Stimulated activated CD4-positive, alpha-beta T cell treated with anti-CD3 and anti-CD28 coated beads, TNF-alpha, amount 100 ng/mL, for 48 hours (primary cell): ENCODE data around the gene MR1.

Experiments used
- DNase-seq, 3 donors: peaks; one replicate each; pipeline ENCODE4 v3.0.0-alpha.2; 2020; ENCODE audit warnings: low read depth in 3 of 3

The MR1 gene

DNA sequence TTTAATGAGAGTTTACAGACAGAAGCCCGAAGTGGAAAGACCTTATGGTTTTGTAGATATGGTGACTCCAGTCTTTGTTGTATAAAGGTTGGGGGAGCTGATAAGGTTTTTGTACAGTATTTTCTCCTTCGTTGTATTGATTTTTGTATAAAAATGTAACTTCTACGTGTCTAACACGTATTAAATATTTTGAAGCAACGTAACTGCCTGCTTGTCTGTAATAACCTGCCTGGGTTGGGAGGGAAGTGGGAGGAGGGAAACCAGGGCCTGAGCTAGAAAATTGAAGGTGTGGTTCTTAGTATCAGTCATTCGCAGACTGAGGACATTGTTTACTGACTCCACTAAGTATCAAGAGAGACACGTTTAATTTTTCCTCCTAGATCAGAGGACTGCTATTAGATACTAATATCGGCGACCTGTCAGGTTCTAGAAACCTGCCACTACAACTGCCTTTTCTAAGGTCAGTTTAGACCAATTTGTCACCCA lies 56.9 kb downstream of the MR1 start:
- DNase-seq, result peak in 1 of 3 donors; percentile 37

DNA sequence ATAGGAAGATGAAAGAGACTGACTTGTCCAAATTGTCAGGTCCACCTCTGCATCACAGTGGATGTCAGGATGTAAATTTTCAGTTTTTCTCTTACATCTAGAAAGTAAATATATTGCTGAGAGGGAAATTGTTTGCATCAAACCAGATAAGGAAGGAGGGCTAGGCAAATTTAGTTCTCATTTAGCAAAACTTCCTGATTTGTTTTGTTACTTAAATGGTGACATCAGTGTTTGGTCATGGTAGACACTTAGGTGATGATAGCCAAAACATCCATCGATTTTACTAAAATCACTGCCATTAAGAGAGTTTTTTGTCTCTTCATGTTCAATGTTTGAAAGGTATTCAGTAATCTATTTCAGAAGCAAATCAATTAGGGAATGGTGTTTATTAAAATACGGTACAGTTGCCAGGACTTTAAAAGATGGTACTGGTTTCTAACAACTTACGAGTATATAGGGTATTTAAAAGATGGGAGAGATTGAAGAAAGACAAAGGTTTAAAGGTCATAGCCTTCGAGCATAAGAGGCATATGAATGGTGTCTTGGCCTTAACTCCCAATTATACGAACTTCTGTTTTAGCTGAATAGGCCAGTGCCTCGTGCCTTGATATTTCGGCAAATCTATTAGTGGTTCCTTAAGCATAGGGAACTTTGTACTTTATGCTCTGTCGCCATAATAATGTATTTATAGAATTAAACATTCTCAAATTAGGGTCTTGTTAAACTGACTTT lies 57.7 kb downstream of the MR1 start:
- no peak for DNase-seq

DNA sequence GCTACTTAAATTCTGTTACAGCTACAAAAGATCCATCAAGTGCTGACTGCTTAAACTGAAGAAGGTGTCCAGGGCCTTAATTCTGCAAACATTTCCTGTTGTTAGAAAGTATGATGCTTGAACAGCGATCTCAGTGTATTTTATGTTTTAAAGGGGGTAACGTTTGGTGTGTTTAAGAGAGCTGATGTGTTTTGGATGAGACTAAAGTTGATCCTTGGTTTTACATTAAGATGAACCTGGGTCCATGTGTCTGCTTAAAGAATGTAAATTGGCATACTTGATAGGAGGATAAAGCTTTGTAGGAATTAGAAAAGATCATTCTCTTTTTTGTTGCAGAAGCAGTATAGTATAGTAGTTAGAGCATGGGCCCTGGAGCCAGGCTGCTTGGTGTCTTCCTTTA lies 58.3 kb downstream of the MR1 start:
- no peak for DNase-seq

DNA sequence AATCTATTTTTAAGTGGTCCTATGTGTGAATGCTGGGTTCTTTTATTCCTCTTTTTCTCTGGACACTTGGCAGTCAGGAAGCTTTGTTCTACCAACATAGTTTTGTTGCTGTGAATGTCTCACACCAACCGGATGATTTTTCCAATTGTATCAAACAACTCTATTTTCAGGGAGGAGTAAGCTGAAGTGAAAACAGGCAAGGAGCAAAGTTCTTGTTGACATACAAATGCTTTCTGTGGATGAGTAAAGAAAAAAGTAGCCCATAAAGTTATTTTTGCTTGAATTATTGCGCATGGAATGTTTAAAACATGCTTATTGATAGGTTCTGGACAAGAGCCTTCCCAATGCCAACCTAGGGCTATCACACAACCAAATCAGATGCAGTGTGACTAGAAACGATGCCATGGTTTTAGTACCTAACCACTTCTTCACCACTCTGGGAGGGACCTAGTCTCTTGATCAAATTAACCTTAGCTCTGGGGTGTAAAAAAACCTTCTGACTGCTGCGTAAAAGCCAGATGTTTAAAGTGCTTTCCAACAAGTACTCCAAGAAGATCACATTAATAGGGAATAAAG lies 59.2 kb downstream of the MR1 start:
- DNase-seq, result no peak

DNA sequence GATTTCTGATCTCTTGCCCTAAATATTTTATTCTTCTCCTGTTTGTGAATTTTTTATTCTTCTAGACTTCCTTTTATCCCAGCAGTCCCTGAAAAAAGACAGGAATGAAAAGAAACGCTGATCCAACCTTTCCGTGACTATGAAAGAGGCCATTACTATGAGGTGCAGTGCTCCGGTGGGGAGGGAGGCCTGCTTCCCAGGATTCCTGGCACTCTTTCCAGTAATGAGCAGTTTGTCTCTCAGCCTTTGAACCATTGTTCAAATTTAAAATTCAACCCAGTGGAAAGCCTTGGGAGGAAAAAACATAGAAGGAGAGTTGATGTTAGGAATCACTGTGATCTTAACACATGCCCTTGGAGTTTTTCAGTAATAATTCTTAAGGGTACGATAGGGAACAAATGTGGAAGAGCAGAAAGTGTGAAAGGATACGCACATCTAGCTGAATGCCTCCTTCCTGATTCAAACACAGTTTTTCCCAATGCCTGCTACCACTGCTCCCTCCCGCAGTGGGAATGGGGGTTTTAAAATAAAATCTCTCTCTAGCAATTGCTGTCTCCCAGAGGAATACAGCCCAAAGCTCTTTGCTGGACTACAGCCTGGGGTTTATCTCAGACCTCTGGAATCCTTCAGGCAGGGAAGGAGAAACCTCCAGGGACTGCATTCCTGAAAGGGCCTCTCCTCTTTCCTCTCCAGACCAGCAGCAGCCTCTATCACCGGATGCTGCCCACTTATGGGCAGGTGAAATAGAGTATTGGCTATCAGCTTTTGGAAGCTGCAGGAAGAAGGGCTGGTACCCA lies 60.8 kb downstream of the MR1 start:
- no peak for DNase-seq

DNA sequence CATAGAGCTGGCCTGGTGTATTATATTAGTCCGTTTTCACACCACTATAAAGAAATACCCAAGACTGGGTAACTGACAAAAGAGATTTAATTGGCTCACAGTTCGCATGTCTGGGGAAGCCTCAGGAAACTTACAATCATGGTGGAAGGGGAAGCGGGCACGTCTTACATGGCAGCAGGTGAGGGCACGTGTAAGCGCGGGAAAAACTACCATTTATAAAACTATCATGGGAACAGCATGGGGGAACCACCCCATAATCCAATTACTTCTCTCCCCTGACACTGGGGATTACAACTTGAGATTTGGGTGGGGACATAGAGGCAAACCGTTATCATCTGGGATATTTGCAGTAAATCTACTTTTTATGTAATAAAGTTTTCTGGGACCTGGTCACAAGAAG lies 61.5 kb downstream of the MR1 start:
- DNase-seq, result no peak

DNA sequence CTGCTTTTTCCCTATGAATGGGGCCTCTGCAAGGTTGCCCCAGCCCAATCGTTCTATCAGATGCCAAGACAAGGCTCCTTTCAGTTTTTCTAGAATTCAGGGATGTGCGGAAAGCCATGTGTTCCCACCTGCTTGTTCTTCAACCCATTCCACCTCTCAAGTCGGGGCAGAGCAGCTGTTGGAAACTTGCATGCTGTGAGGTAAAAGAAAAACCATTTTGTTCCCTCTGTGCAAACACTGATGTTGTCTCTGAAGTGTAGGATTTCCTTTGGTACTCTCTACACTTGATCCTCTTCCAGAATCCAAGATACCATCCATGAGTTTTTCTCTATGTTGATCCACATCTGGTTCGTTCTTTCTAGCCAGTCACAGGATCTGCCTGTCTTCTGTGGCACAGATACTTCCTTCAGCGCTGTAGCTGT lies 62.0 kb downstream of the MR1 start:
- no peak for DNase-seq

DNA sequence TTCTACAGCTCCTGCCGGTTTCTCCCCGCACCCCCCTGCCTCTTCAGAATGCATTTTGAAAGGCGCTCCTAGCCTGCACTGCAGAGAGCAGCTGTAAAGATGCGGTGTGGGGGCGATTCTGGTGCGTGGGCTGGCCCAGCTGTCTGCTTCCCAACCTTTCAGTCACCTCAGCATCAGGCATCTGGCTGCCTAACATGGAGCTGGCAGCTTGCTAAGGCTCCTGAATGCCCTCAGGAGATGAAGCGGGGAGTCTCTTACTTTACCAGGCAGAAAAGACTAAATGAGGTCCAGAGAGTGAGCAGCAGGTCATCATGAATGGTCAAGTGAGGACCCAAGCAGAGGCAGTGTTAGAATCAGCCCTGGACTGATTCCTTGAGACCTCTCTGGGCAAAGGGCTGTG lies 63.5 kb downstream of the MR1 start:
- no peak for DNase-seq

DNA sequence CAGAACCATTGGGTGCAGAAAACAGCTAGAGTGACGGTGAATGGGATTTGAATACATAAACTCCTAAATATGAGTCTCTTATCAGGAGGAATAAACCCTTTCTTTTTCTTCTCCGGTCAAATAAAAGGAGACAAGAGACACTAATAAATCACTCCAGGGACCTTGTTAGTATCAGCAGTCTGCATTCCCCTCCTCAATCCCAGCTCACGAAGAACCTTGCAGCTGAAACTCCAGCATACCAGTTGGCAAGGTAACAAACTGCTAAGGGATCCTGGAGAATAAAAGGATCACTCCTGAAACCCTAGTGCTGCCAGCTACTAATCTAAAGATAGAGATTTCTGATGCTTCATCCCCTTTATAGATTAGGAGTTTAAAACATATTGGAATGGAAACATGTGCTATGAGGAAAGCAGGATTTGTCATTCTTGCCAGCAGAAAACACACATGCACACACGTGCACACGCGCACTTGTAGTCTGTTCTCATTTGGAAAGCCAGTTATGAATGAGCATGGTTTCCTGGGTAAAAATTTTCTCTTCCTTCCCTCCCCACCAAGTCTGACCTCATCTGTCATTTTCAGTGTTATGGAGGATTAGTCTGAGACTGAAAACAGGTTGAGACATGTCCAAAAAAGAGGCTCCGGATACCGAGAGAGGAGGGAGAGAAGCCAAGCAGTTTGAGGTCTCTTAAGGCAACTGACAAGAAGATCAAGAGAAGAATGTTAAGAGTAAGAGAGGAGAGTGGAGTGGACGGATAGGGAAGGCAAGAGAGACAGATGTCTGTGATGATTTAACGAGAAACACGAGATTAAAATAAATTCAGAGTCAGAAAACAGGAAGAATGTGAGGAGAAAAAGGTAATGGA lies 65.6 kb downstream of the MR1 start:
- DNase-seq, result peak in 1 of 3 donors; percentile 21

DNA sequence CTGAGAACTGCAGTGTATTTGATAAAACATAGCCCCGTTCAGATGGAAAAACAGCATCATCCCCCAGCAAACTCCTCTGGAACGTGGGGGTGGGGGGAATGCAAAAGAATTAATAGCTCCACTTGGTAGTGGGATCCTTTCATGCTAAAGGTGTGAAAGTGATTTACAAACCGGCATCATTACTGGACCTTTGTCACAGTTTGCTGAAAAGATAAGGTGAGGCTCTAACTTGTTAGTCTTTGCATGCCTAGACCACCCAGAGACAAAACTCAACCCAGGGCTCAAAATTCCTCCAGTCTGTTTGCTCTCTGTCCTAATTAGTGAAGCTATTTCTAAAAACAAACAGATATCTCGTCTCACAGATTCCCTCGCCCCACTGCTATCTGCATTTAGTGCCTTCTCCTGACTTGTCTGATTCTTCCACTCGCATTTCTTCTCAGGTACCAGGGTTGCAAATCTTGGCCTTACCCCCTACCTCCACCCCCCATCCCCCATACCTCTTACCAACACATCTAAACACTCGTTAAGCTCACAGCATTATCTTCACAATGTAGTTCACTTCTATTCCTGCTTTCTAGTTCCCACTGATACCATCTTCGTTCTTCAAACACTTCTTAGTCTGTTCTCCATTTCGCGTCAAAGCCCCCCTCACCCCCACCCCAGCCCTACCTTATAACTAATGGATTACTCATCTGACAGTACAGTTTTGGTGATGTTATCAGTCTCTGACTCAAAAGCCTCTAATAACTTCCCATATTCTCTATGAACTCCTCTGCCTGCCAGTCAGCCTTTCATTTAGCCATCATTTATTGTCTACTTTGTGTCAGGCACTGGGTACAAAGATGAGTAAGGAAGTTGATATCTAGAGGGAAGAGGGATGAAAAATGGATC lies 66.5 kb downstream of the MR1 start:
- DNase-seq, result peak in 1 of 3 donors; percentile 33

DNA sequence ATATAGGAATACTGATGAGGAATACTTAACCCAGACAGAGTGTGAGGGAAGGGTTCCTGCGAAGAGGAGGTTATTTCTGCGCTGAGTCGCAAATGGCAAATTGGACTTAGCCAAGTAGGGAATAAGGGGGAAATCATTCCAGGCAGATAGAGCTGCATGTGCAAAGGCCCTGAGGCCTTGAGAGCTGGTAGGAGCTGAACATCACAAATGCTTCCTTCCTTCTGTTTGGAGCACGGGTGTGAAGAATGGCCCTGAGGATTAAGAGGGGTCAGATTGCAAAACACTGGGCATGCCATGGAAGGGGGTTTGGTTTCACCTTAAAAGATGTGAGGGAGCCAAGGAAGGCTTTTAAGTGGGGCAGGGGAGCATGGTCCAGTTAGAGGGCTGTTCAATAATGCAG lies 67.2 kb downstream of the MR1 start:
- DNase-seq, result no peak

DNA sequence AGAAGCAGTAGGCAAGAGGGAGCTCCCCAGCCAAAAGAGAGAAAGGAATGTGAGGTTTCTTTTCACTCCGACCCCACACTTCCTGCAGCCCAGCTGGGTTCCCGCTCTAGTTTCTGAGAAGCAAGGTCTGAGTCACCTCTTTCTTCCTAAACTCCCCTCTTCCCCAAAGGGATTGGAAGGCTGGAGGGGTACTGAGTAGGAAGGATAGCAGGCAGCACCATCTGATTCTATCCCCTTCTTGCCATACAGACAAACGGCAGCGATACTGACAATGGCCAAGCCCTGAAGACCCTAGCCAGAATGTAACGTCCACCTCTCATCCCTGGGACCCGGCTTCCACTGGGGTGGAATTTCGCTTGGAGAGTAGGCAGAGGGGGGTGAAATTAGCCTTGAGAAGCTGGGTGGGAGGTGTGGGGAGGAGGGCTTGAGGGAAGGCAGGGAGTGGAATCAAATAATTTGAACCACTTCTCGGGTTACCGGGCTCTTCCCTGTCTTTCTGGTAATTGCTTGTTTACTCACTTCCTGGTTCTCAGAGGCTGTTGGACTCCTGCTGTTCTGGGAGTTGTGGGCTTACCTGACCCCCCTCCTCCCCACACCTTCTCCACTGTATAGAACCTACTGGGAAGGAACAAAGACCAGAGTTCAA lies 67.9 kb downstream of the MR1 start:
- DNase-seq, result no peak

DNA sequence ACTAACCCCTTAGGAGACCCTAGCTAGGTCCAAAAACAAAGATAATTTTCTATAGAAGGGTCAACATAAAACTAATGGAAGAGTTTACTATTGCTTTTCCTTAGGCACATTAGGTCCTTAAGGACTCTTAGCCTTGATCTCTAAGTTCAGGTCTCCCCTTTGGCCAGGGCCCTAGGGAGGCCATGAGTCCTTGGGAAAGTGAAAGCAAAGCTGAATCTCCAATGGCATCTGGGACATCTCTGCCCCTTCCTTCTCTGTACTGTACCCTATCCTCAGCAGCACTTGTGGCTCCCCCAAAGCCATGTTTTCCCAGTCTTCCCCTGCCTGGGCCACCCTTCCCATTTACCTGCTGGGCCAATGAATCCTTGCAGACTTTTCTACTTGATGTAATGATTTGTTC lies 69.1 kb downstream of the MR1 start:
- no peak for DNase-seq

DNA sequence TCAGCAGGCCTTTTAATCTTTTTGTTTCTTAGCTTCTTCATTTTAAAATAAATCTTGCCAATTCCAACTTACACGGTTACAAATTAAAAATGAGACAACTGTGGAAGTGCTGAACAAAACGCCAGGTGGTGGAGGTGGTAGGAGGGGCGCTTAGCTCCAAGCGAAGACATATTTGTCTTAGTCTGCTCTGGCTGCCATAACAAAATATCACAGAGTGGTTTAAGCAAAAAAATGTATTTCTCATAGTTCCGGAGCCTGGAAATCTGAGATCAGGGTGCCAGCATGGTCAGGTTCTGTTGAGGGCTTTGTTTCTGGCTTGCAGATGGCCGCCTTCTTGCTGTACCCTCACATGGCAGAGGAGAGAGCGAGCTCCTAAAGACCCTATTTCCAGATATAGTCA lies 69.6 kb downstream of the MR1 start:
- DNase-seq, result no peak

DNA sequence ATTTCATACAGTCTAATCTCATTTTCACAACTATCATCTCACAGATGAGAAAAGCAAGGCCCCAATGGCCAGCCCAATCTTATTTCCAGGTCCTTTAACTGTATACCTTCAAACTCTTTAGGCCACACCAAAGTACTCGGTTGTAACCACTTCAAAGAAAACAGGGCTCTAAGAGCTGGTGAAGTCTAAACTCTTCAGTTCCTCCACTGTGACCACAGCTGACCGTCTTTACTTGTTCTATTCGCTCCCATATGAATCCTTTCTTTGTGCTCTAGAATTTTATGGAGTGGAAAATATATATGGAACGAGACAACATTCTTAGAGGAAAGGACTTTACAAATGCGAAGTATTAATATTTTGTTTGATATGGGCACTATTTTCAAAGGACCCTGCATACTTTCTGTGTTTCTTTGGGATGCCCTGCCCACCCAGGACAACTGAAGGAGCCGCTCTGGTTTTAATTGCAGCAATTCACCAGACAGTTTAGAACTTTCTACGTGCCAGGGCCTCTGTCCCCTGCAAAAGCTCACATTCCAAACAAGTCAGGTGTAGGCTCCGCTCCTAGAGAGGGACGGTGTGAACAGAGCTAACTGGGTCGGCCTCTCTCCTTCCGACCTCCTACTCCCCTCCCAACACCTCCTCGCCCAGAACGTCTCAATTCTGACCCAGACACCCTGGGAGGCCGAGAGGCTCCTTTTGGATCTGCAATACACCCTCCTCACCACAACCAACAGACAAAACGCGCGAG lies 70.4 kb downstream of the MR1 start:
- no peak for DNase-seq

DNA sequence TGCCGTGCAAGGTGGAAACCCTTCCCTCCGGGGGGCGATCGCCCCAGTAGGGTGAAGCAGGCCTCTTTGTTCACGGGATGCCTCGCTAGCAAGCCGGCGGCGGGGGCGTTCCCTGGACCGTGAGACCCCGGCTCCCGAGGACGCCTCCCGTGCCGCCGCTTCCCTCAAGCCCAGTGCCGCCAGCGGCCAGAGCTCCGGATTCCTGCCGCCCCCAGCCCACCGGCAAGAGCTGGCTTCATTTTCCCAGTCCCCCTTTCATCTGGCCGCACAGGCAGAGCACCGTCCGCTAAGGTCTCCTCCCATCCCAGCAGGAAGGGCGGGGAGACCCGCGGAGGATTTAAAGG lies 71.0 kb downstream of the MR1 start:
- DNase-seq, result no peak

DNA sequence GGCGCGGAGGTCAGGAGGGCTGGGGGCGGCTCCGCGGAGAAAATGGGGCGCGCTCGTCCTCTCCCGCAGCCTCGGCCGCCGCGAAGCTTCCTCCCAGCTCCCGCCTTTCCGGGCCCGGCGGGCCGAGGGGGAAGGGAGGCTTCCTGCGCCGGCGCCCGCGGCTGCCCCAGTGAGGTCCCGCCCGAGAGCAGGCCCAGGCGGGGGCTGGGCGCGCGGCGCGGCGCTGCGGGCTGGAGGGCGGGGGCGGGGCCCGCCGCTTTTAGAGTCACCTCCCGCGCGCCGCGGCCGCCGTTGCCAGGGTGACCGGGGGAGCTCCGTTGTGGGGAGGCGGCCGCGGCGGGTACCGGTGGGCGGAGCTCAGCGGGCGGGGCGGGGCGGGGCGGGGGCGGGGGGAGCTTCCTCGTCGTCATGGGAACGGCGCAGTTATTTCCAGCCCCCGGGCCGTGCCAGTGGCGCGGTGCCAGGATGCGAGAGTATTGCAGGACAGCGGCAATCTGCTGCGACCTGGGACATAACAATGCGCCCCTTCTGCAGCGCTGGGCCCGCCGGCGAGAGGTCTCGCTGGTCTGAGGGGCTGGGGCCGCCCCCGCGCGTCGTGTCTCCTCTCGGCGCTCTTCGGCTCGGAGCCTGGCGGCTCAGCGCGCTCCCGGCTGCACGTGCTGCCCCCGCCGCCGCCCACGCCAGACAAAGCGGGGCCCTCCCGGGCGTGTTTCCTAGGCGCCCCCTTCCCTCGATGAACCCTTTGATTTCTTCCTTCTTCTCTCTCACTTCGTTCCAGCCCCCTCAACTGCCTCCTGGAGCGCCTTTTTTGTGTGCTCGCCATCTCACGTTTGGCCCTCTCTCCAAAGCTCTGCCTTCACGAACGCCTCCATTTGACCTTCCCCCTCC lies 71.6 kb downstream of the MR1 start:
- DNase-seq, result peak; percentile 80 to 88 (median 81)

DNA sequence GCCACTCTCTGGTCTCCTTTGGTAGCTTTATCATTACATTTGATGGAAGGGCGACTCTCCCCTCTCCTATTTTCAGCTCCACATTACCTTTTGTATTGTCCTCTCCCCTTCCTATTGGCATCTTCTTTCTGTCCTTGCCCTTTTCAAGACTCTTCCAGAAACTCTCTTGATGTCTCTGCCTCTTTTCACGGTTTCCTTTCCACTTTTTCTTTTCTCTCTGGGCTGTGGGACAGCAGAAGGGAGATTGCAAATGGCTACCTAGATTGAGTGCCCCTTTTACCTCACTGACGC lies 72.2 kb downstream of the MR1 start:
- DNase-seq, result no peak

DNA sequence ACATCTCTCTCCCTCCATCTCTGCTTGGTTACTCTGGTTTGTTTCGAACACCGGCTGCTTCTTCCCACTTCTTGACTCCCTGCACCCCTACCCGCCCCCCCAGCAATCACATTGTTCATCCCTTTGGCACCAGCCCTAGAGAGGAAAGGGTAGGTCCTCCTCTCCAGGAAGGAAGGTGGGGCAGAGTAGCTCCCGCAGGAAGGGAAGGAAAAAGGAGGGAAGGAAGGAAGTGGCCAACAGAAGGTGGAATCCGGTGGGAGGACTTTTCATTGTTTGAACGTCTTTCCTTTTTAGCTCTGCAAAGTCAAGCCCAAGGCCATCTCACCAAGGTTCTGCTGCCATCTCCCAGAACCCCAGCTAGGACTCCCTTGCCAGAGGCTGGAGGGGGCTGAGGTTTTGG lies 72.7 kb downstream of the MR1 start:
- no peak for DNase-seq
